Kidney (tissue), 22 donors: Measurements from ENCODE around the gene OR6B1. TPM values are rescaled to one million over a fixed set of nuclear protein-coding genes. Genes with fewer than 3 reads are reported as not detected.

Experiments used
- DNase-seq, 5 donors: peaks; one replicate each; pipeline ENCODE4 v3.0.0-alpha.2; 2013 to 2020
- FAIRE-seq: peaks from 2 replicates; lab custom pipeline; 2012; peaks lifted over from hg19 to GRCh38; lab: Jason Lieb, UNC
- H3K27ac ChIP-seq, 2 donors: one replicate each; pipeline ENCODE4 v1.7.0; 2013; ENCODE audit warnings: low read depth in 2 of 2, low read length in 2 of 2, inconsistent platforms in 1 of 2
- H3K27me3 ChIP-seq: one replicate; pipeline ENCODE4 v1.7.1; 2013; ENCODE audit warnings: low read length, inconsistent platforms; ENCODE audit not compliant: control insufficient read depth, insufficient read depth
- H3K36me3 ChIP-seq, 3 donors: one replicate each; pipeline versions ENCODE4 v1.7.0 to v1.7.1; 2013; ENCODE audit warnings: low read length in 3 of 3, control low read depth in 1 of 3, inconsistent platforms in 1 of 3; ENCODE audit not compliant: insufficient read depth in 3 of 3, control insufficient read depth in 2 of 3
- H3K4me1 ChIP-seq, 3 donors: one replicate each; pipeline versions ENCODE4 v1.7.0 to v1.7.1; 2013; ENCODE audit warnings: low read length in 3 of 3, inconsistent platforms in 1 of 3, low read depth in 1 of 3; ENCODE audit not compliant: control insufficient read depth in 2 of 3, insufficient read depth in 2 of 3
- H3K4me3 ChIP-seq, 3 donors: one replicate each; pipeline versions ENCODE4 v1.7.0 to v1.8.1; 2013; ENCODE audit warnings: low read length in 3 of 3, control low read depth in 1 of 3, inconsistent platforms in 1 of 3
- H3K9ac ChIP-seq, 3 donors: one replicate each; pipeline versions ENCODE4 v1.7.0 to v1.7.1; 2013; ENCODE audit warnings: low read length in 3 of 3, control low read depth in 1 of 3, inconsistent platforms in 1 of 3
- H3K9me3 ChIP-seq, 3 donors: one replicate each; pipeline versions ENCODE4 v1.7.0 to v1.7.1; 2013; ENCODE audit warnings: low read length in 3 of 3, control low read depth in 1 of 3, inconsistent platforms in 1 of 3; ENCODE audit not compliant: control insufficient read depth in 2 of 3, insufficient read depth in 1 of 3
- intact Hi-C: fragments of 100-400 bp; cut with DNase I; formaldehyde crosslinking; loops from one replicate; pipeline ENCODE4 v1.11.1; 2022
- long read RNA-seq, 10 donors: library from polyadenylated mRNA in 1 of 10; unstranded in 1 of 10; transcript quantifications; one replicate each; pipeline ENCODE4 v2.0.0 and lab custom pipeline, GENCODE V29; 2021 to 2026
- polyA plus RNA-seq: library from polyadenylated mRNA; stranded (reverse); fragments of 350-450 nt; fragmentation: Illumina TruSeq; extraction: RNeasy Lipid Tissue Mini Kit (QIAGEN cat#74804); gene quantifications from one replicate; pipeline ENCODE4 v1.2.3, GENCODE V29; 2014; ENCODE audit warnings: low read depth, low replicate concordance; ENCODE audit not compliant: insufficient read depth
- total RNA-seq: library from RNA; stranded (reverse); fragmentation: NEBNext Ultra II Directional; extraction: Animal tissue kit (Norgen Biotek cat#: 25700); gene quantifications from one replicate; pipeline ENCODE4 v1.2.1, GENCODE V29; 2021
- TF ChIP-seq, protein P1 (sequence below): IDR thresholded peaks from 3 replicates; pipeline ENCODE4 v1.5.1; 2012; ENCODE audit warnings: mild to moderate bottlenecking, moderate library complexity, borderline replicate concordance; ENCODE audit not compliant: insufficient read depth; ENCODE audit errors: extremely low read depth
- donor health status: control.
- donor health status: control.
- donor health status: control.
- donor health status: control.
- donor health status: control.
- donor health status: DM: yes; HTN: yes; CAD: no.
- donor health status: Normal renal cell carcinoma (clear cell type).

Gene OR6B1
- total RNA-seq = not detected
- polyA plus RNA-seq = not detected
- long read RNA-seq, donor 1 = 0 reads
- long read RNA-seq, donor 2 = 0 reads
- long read RNA-seq, donor 3 = 0 reads
- long read RNA-seq, donor 4 = 0 reads
- long read RNA-seq, donor 5 = 0 reads
- long read RNA-seq, donor 6 = 0 reads
- long read RNA-seq, donor 7 = 0 reads
- long read RNA-seq, donor 8 = 0 reads
- long read RNA-seq, donor 9 = 0 reads
- long read RNA-seq, donor 10 = 0 reads

DNA sequence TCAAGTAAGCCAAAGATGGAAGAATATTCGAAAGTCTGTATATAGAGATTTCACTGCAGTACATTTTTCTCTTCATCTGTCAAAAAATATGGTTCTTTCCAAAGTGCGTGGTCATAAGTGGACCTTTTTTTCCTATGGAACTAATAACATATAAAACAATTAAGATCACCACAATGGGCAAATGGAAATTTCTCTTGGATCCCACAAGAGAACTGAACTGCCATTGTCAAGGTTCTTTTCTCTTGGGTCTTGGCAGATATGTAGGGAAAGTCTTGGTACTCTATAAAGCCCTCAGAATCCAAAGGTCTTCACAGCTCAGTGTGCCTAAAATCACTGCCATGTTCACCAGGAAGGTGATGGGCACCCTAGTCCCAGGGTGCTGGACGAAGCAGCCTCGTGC lies at the start of gene OR6B1:
TSS of gene OR6B1 (plus strand) at position 301 of the 400 bp plus-strand sequence. CDS start 3,677 bp downstream, outside the sequence.
- no peaks in the 10 kb centered on the region for H3K36me3 ChIP-seq
- DNase-seq (no peak), FAIRE-seq (no peak)
- H3K27ac ChIP-seq = no peak within 1 kb of the TSS
- H3K4me3 ChIP-seq = no peak within 1 kb of the TSS
- TF ChIP-seq, protein P1, sequence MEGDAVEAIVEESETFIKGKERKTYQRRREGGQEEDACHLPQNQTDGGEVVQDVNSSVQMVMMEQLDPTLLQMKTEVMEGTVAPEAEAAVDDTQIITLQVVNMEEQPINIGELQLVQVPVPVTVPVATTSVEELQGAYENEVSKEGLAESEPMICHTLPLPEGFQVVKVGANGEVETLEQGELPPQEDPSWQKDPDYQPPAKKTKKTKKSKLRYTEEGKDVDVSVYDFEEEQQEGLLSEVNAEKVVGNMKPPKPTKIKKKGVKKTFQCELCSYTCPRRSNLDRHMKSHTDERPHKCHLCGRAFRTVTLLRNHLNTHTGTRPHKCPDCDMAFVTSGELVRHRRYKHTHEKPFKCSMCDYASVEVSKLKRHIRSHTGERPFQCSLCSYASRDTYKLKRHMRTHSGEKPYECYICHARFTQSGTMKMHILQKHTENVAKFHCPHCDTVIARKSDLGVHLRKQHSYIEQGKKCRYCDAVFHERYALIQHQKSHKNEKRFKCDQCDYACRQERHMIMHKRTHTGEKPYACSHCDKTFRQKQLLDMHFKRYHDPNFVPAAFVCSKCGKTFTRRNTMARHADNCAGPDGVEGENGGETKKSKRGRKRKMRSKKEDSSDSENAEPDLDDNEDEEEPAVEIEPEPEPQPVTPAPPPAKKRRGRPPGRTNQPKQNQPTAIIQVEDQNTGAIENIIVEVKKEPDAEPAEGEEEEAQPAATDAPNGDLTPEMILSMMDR = no peak
- intact Hi-C loops = no loop called here
- no peak within 1 kb of the TSS for H3K9ac ChIP-seq
- H3K27me3 ChIP-seq = no peaks in the 10 kb centered on the region
- H3K4me1 ChIP-seq = no peaks in the 10 kb centered on the region
- H3K9me3 ChIP-seq = no peaks in the 10 kb centered on the region

DNA sequence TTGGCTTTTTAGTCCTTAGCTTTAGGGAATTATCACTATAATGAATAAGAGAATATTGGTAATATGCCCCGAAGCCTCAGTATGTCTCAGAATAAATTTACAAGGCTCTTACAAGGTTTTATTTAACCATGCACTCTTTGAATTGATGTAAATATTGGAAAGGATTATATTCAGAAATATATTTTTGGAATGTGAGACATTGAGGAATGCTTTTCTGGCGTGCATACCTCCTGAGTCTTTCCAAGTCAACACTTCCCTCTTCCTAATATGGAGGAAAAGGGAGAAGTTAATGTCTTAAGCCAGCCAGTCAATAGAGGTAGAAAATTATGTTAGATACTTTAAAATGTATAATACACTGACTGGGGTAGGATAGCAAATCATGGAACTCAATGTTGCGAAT lies 46.7 kb upstream of the OR6B1 start:
- intact Hi-C loops = no loop called here
- H3K27me3 ChIP-seq = no peaks in the 10 kb centered on the region
- no peaks in the 10 kb centered on the region for H3K4me1 ChIP-seq
- TF ChIP-seq, protein P1 = no peak
- H3K27ac ChIP-seq = no peak overlapping the region
- no peak overlapping the region for H3K9ac ChIP-seq
- H3K36me3 ChIP-seq = no peaks in the 10 kb centered on the region
- FAIRE-seq = no peak
- H3K9me3 ChIP-seq = no peaks in the 10 kb centered on the region
- H3K4me3 ChIP-seq = no peak overlapping the region
- no peak for DNase-seq

DNA sequence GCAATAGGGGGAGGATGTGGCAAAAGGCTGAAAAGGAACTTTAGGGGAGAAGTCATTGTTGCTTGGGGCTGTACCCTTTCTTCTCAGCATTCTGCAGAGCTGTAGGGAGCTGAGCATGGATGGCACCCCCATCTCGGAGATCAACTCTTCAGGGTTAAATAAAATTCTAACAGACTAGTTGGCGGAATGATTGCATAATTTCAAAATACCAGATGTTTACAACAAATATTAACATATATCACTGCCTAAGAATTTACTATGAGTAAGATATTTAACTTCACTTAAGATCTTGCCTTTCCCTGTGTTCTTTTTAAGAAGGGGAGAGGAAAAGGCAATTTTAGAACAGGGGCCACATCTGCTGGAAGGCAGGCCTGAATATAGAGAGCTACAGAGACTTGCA lies 46.0 kb upstream of the OR6B1 start:
- no peaks in the 10 kb centered on the region for H3K36me3 ChIP-seq
- no peaks in the 10 kb centered on the region for H3K27me3 ChIP-seq
- no peak overlapping the region for H3K9ac ChIP-seq
- H3K9me3 ChIP-seq = no peaks in the 10 kb centered on the region
- H3K27ac ChIP-seq = no peak overlapping the region
- FAIRE-seq = no peak
- no peaks in the 10 kb centered on the region for H3K4me1 ChIP-seq
- TF ChIP-seq, protein P1 = no peak
- intact Hi-C loops = no loop called here
- H3K4me3 ChIP-seq = no peak overlapping the region
- DNase-seq = no peak
